ENCODE data around the gene STIM1.
A peak's percentile ranks its signal among the peaks of the same experiment; 100 is the strongest.
"Not testable (repeated sequence)": the region's sequence is repeated elsewhere in the genome, so short reads cannot be mapped to it uniquely, and the experiment has no call there.

STIM1 gene

DNA sequence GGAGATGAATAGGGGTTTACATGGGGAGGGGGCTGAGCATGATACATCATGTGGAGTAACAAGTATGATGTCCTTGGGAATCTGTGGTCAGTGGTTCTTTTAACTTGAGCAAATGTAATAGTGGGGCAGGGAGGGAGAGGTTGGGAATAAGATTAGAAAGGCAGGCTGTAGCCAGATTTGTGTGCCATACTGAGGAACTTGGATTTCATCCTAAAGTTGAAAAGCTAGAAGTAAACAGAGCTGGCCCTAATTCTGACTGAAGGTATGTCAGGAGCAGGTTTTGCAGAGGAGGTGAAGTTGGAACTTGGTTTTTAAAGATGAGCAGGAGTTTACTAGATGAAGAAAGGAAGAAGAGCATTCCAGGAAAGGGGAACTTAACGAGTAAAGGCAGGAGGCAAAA is 130.8 kb downstream of the STIM1 start:
- no peak for DNase-seq

GRCh38 chr11:3989276-3989920 is 133.9 kb downstream of the STIM1 start:
- no peak for DNase-seq

DNA sequence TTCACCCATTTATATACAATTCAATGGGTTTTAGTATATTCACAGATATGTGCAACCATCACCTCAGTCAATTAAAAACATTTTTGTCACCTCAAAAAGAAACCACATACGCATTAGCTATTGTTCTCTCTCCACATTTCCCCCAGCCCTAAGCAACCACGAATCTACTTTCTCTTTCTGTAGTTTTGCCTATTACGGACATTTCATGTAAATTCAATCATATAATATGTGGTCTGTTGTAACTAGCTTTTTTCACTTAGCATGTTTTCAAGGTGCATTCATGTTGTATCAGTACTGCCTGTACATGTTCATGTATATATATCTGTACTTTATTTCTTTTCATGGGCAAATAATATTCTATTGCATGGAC is 134.4 kb downstream of the STIM1 start:
- DNase-seq = no peak

DNA sequence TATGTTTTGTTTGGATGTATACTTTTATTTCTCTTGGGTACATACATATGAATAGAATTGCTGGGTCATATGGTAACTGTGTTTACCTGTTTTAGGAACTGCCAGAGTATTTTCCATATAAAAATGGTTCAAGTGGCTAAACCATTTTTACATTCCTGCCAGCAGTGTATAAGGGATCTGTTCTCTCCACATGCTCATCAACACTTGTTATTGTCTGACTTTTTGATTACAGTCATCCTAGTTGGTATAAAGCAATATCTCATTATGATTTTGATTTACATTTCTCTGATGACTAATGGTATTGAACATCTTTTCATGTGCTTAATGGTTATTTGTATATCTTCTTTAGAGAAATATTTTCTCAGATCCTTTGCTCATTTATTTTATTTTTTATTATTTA is 134.9 kb downstream of the STIM1 start:
- no peak for DNase-seq

DNA sequence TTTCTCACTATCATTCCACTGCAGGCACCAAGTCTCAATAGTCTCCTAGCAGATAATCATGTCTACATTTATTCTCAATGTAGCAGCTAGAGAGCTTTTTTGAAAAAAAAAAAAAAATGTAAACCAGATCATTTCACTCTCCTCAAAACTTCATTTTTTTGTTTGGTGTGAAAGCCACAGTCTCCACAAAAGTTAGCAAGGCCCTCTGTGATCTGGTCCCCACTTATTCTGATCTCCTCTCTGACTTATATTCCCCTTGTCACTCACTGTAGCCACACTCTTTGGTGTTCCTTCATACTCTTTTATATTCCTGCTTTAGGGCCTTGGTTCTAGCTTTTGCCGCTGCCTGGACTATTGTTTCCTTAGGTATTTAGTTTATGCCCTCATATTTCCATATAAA is 137.5 kb downstream of the STIM1 start:
- DNase-seq = no peak

- DNase-seq = peak in 1 of 2 experiments; percentile 26
These were observed 138.7 kb downstream of the STIM1 start for GRCh38 chr11:3994030-3994640.

GRCh38 chr11:3995307-3995706 is 139.8 kb downstream of the STIM1 start:
- DNase-seq = no peak

DNA sequence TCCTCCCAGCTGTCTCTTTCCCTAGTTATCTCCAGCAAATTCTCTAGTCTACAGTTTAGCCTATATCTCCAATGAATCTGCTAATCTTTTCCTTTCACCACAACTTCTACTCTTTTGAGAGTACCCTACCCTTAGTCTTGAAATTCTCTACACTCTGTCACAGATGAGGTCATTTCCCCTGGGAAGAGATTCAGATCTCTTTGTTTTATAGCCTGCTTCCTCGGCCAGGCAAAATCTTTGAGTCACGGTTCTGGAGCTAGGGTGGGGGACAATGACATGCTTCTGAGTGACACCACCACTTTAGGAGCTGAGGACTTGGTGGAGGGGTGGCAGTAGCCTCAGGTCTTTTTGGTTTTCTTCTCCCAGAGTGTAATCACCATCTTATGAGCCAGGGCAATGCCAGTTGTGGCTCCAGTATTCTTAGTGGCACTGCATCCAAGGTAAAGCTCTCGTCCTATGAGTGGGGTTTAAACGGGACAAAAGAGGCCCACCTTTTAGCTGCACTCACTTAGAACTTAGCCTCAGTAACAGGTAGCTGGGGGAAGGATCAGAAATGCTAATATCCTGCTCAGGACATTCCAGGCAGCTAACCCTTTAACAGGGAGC is 140.6 kb downstream of the STIM1 start:
- DNase-seq = no peak

DNA sequence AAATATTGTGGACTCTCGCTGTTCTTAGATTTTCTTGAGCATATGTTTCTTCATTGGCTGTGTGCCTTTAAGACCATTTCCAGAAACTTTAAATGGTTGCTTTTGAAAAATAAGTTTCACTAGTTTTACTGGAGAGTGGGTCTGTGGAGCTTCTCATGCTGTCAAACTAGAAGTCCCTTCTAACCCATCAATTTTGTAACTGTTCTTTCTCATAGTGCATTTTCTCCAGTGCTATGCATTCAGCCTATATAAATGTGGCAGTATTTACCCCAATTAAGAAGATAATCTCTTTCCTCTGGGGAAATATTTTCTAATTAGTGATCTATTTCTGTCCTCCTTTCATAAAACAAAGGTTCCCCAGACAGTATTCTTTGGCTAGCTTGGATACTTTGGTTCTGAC is 141.2 kb downstream of the STIM1 start:
- no peak for DNase-seq

DNA sequence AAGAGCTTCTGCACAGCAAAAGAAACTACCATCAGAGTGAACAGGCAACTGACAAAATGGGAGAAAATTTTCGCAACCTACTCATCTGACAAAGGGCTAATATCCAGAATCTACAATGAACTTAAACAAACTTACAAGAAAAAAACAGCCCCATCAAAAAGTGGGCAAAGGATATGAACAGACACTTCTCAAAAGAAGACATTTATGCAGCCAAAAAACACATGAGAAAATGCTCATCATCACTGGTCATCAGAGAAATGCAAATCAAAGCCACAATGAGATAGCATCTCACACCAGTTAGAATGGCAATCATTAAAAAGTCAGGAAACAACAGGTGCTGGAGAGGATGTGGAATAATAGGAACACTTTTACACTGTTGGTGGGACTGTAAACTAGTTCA is 149.3 kb downstream of the STIM1 start:
- not testable (repeated sequence) for DNase-seq

- DNase-seq = no peak
These were observed 151.6 kb downstream of the STIM1 start for GRCh38 chr11:4006946-4007680.

DNA sequence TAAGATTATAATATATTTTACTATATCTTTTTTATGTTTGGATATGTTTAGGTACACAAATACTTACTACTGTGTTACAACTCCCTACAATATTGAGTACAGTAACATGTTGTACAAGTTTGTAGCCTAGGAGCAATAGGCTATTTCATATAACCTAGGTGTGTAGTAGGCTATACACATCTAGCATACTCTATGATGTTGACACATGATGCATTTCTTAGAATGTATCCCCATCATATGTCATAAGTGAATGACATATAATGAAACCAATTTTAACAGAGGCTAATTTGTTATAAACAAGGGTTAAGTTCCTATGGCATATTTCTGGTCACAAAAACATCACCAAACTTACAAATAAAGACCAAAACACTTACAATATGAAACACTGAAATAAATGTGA is 152.7 kb downstream of the STIM1 start:
- DNase-seq = no peak

DNA sequence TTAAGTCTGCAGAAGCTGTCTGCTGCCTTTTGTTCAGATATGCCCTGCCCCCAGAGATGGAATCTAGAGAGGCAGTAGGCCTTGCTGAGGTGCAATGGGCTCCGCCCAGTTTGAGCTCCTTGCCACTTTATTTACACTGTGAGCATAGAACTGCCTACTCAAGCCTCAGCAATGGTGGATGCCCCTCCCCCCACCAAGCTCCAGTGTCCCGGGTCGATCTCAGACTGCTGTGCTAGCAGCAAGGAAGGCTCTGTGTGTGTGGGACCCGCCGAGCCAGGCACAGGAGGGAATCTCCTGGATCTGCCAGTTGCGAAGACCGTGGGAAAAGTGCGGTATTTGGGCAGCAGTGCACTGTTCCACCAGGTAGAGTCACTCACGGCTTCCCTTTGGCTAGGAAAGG is 161.1 kb downstream of the STIM1 start:
- DNase-seq = not testable (repeated sequence)

DNA sequence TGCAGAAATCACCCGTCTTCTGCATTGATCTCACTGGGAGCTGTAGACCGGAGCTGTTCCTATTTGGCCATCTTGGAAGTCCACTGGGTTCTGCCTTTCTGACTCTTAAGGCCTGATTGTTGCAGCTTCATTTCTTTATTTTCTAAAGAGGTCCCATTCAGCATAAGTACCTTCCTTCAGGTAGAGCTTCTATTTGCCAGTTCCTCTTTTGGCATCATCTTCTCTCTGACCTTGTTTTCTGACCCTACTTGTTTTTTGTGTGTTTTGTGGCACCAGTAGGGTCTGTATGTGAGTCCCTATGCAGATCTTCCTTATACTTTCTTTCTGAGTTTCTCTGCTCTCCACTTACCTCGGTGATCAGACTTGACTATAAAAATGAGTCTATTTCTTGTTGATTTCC is 161.7 kb downstream of the STIM1 start:
- DNase-seq = no peak

DNA sequence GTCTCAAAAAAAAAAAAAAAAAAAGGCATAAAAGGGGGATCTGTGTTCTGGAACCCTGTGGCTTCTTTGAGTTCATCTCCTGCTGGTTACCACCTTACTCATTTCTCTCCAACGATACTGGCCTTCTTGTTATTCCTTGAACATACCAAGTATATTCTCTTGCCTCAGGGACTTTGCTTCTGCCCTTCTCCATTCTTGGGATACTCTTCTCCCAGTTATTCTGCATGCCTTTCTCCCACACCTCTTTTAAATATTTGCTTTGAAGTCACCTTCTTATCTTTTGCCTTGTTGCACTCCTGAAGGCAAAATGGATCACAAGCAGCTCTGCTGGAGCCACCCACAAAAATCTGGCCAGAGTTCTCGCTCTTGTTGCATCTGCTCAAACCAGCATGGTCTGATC is 163.2 kb downstream of the STIM1 start:
- no peak for DNase-seq

DNA sequence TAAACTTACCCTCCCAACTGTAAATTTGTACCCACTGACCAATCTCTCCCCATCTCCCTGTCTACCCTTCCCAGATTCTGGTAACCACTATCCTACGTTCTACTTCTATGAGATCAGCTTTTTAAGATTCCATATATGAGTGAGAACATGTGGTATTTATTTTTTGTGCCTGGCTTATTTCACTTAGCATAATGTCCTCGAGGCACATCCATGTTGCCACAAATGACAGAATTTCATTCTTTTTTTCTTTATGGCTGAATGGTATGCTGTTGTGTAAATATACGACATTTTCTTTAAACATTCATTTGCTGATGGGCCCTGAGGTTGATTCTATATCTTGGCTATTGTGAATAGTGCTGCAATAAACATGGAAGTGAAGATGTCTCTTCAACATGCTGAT is 164.4 kb downstream of the STIM1 start:
- DNase-seq = no peak

- DNase-seq = no peak
These were observed 167.2 kb downstream of the STIM1 start for GRCh38 chr11:4022669-4023068.

GRCh38 chr11:4025248-4025966 is 169.9 kb downstream of the STIM1 start:
- DNase-seq = no peak

- no peak for DNase-seq
These were observed 170.5 kb downstream of the STIM1 start for GRCh38 chr11:4025967-4026324.

- no peak for DNase-seq
These were observed 170.9 kb downstream of the STIM1 start for GRCh38 chr11:4026389-4026788.

DNA sequence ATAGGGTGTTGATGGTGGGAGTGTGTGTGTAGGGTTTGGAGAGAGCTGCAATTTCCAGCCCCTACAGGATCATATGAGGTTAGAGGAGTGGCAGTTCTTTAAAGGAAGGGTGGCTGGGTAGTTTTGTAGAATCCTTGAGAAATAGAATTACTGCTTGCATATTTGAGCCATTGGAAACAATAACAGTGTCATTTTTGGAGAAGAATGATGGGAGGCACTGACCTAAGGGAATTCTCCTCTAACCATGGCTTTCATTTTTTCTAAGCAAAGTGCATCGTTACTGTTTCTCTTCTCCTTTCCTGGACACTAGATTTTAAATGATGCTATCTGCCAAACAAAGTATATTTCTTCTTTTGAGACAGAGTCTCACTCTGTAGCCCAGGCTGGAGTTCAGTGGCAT is 172.3 kb downstream of the STIM1 start:
- DNase-seq = no peak

DNA sequence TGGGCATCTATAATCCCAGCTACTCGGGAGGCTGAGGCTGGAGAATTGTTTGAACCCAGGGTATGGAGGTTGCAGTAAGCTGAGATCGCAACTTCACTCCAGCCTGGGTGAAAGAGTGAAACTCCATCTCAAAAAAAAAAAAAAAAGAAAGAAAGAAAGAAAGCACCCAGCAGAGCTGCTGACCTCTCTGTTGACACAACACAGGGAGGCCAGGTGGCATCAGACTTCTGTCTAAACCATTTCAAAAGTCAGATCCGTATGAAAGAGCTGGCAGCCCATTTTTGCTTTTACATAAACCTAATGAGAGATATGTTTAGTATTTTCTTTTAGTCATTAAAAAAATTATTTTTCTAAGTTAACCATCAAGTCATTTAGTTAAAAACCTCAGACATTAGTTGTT is 174.7 kb downstream of the STIM1 start:
- no peak for DNase-seq

GRCh38 chr11:4032097-4032496 is 176.6 kb downstream of the STIM1 start:
- no peak for DNase-seq

GRCh38 chr11:4035985-4036384 is 180.5 kb downstream of the STIM1 start:
- DNase-seq = no peak
